Ectodermal cell (in vitro differentiated cells): ENCODE measurements around the gene MRE11.
"Not testable (repeated sequence)": the region's sequence is repeated elsewhere in the genome, so short reads cannot be mapped to it uniquely, and the experiment has no call there.

Experiments
- H3K27ac ChIP-seq: 2 replicates; pipeline ENCODE4 v1.7.0; 2013; ENCODE audit warnings: mild to moderate bottlenecking, low read depth, low read length; ENCODE audit not compliant: insufficient read depth, poor library complexity, severe bottlenecking
- H3K27me3 ChIP-seq: 2 replicates; pipeline ENCODE4 v1.7.0; 2013; ENCODE audit warnings: mild to moderate bottlenecking, low read length; ENCODE audit not compliant: insufficient read depth, control insufficient read depth, poor library complexity, severe bottlenecking
- H3K36me3 ChIP-seq: one replicate; pipeline ENCODE4 v1.7.0; 2013; ENCODE audit warnings: low read length; ENCODE audit not compliant: control insufficient read depth, insufficient read depth
- H3K4me1 ChIP-seq: one replicate; pipeline ENCODE4 v1.7.0; 2013; ENCODE audit warnings: low read length; ENCODE audit not compliant: control insufficient read depth, insufficient read depth
- H3K4me3 ChIP-seq: 2 replicates; pipeline ENCODE4 v1.7.0; 2013; ENCODE audit warnings: low read depth, low read length, control low read depth; ENCODE audit not compliant: insufficient read depth
- H3K9me3 ChIP-seq: 2 replicates; pipeline ENCODE4 v1.7.0; 2013; ENCODE audit warnings: mild to moderate bottlenecking, low read length, moderate library complexity; ENCODE audit not compliant: control insufficient read depth
- WGBS, 2 experiments: methylation state at CpG; one replicate each; pipeline ENCODE4 v1.1.7; 2013; ENCODE audit warnings: missing lambda C conversion rate in 2 of 2; 5-methylcytosine and 5-hydroxymethylcytosine counted together

Gene MRE11

GRCh38 chr11:94400839-94401772 is 92.5 kb downstream of the MRE11 start, which contains the start of gene GPR83:
TSS of gene GPR83 (minus strand) at chr11:94401419. CDS start at chr11:94401247, 172 bp downstream.
- H3K27ac ChIP-seq = no peak within 1 kb of the TSS
- H3K9me3 ChIP-seq = no peaks in the 10 kb centered on the region
- H3K4me3 ChIP-seq = peak within 1 kb of the TSS; percentile 47
- 8% methylated on average over 73 of the region's 73 CpGs for WGBS, 2 experiments
- H3K4me1 ChIP-seq = no peaks in the 10 kb centered on the region
- H3K27me3 ChIP-seq = peaks cover 36% of the 10 kb centered on the region
- no peaks in the 10 kb centered on the region for H3K36me3 ChIP-seq

GRCh38 chr11:94400457-94400838 is 93.2 kb downstream of the MRE11 start:
- H3K4me1 ChIP-seq = no peaks in the 10 kb centered on the region
- H3K27ac ChIP-seq = no peak overlapping the region
- WGBS, 2 experiments = 72 to 76% methylated on average over 4 of the region's 4 CpGs
- peak overlapping the region; percentile 47 for H3K4me3 ChIP-seq
- no peaks in the 10 kb centered on the region for H3K36me3 ChIP-seq
- peaks cover 36% of the 10 kb centered on the region for H3K27me3 ChIP-seq
- no peaks in the 10 kb centered on the region for H3K9me3 ChIP-seq

GRCh38 chr11:94400050-94400449 is 93.6 kb downstream of the MRE11 start:
- Histone ChIP-seq H3K36me3 (no peaks in the 10 kb centered on the region), H3K4me3 (no peak overlapping the region), H3K27me3 (peaks cover 36% of the 10 kb centered on the region), H3K9me3 (no peaks in the 10 kb centered on the region), H3K4me1 (no peaks in the 10 kb centered on the region), H3K27ac (no peak overlapping the region)
- whole genome bisulfite sequencing, 2 experiments = 97% methylated on average over 4 of the region's 4 CpGs

GRCh38 chr11:94398101-94398500 is 95.5 kb downstream of the MRE11 start:
- Histone ChIP-seq H3K27ac (no peak overlapping the region), H3K36me3 (no peaks in the 10 kb centered on the region), H3K4me1 (no peaks in the 10 kb centered on the region), H3K4me3 (no peak overlapping the region), H3K9me3 (no peaks in the 10 kb centered on the region), H3K27me3 (peaks cover 36% of the 10 kb centered on the region)
- 83 to 84% methylated on average over 5 of the region's 5 CpGs for WGBS, 2 experiments

GRCh38 chr11:94396282-94396681 is 97.4 kb downstream of the MRE11 start:
- Histone ChIP-seq H3K9me3 (no peaks in the 10 kb centered on the region), H3K27me3 (peaks cover 22% of the 10 kb centered on the region), H3K27ac (no peak overlapping the region), H3K36me3 (no peaks in the 10 kb centered on the region), H3K4me3 (no peak overlapping the region), H3K4me1 (no peaks in the 10 kb centered on the region)
- 92 to 93% methylated on average over 5 of the region's 5 CpGs for WGBS, 2 experiments

GRCh38 chr11:94391937-94392336 is 101.7 kb downstream of the MRE11 start:
- H3K4me3 ChIP-seq, H3K9me3 ChIP-seq, H3K27ac ChIP-seq, H3K36me3 ChIP-seq, H3K27me3 ChIP-seq, H3K4me1 ChIP-seq: not testable (repeated sequence)
- 93% methylated on average over 2 of the region's 4 CpGs; no CpG with 5 or more reads in 1 of the 2 experiments for WGBS, 2 experiments

- Histone ChIP-seq H3K27me3 (no peaks in the 10 kb centered on the region), H3K36me3 (no peaks in the 10 kb centered on the region)
- WGBS, 2 experiments = 92 to 98% methylated on average over 5 of the region's 5 CpGs
Observed at GRCh38 chr11:94379613-94380012, 114.0 kb downstream of the MRE11 start.

GRCh38 chr11:94376841-94377240 is 116.8 kb downstream of the MRE11 start:
- no peaks in the 10 kb centered on the region for H3K27me3 ChIP-seq
- H3K27ac ChIP-seq = no peak overlapping the region
- WGBS, 2 experiments = 94 to 100% methylated on average over 1 of the region's 1 CpG
- no peaks in the 10 kb centered on the region for H3K36me3 ChIP-seq
- no peak overlapping the region for H3K4me3 ChIP-seq
- H3K9me3 ChIP-seq = no peaks in the 10 kb centered on the region
- H3K4me1 ChIP-seq = no peaks in the 10 kb centered on the region

More at GRCh38 chr11:94379613-94380012, 114.0 kb downstream of the MRE11 start:
- no peak overlapping the region for H3K27ac ChIP-seq
- H3K4me3 ChIP-seq = no peak overlapping the region
- H3K4me1 ChIP-seq = no peaks in the 10 kb centered on the region
- H3K9me3 ChIP-seq = no peaks in the 10 kb centered on the region

GRCh38 chr11:94370576-94370975 is 123.1 kb downstream of the MRE11 start:
- not testable (repeated sequence) for H3K4me3 ChIP-seq, H3K4me1 ChIP-seq, H3K9me3 ChIP-seq, H3K27me3 ChIP-seq, H3K36me3 ChIP-seq, H3K27ac ChIP-seq
- WGBS, 2 experiments = 89 to 91% methylated on average over 6 of the region's 6 CpGs
